Inferior parietal cortex (tissue), 1 donor: ENCODE results near the gene DPYSL3.

Source experiments
- DNase-seq: peaks from one replicate; pipeline ENCODE4 v3.0.0-alpha.2; 2016; ENCODE audit errors: extremely low spot score

DPYSL3 gene

DNA sequence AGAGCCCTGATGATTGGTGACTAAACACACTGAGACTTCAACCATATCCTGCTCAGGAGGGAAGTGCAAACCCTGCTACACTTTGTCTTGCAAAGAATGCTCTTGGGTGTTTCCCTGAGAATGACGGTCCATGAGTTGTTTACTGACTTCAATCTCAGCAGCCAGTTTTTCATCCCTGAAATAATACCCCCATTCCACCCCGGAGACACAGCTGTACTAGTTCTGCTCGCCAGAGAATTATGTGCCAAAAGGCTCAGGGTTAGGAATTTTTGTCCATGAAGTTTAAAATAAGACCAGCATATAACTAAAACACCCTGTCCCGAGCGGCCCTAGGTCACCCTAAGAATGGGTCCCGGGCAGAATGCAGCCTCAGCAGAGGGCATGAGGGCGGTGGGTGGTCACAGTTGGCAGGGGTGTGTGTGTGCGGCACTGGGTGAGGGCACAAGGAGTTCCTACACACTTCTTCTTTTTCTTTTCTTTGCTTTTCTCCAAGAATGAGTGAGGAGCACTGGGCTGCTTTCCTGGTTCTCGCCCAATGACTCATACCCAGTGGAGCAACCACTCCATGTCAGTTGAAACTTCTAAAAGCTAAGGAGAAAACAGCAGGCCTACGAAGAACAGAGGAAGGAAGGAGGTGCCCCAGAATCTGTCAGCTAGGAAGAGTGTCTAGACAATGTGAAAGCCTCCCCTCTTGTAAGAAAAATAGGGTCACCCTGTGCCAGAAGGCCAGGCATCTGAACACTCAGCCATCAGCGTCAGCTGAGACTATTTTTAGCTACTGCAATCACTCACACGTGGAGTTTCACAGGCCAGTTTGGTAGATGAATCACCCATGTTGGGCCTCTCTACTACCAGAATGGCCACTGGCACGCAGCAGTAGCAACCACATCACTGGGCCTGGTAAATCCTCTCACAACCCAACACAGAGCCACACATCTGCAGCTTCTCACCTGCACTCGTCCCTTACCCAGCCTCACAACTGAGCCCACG, 105.9 kb downstream of the DPYSL3 start:
- DNase-seq: peak; percentile 33

GRCh38 chr5:147400881-147401280, 109.0 kb downstream of the DPYSL3 start:
- no peak for DNase-seq

DNA sequence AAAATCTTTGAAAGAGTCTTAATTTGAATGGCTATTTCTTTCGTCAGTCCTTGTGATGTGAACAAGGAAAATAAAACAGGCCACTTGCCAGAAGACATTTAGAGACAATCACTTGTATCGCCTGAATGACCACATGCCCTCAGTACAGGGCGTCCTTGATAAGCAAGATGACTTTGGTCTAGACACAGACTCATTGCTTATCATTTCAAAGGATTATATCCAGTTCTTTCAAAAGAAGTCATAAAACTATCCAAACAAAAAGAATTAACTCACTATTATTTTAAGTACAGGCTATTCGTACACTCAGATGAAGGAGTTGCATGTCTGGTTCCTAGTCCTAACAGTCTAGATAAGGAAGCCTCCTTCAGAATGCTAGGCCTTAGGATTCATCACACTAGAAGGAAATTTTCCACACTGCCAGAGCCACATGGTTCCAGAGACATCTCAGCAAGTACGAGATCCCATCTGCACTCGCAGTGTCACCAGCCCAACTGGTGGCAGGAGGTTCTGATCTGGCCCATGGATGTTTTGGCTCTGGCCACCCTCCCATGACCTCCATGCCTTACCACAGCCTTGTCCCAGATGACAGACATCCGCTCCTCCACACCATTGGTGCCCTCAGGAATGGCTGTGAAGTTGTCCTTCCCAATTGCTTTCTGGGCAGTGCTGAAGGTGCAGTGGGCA, 109.6 kb downstream of the DPYSL3 start:
- no peak for DNase-seq

DNA sequence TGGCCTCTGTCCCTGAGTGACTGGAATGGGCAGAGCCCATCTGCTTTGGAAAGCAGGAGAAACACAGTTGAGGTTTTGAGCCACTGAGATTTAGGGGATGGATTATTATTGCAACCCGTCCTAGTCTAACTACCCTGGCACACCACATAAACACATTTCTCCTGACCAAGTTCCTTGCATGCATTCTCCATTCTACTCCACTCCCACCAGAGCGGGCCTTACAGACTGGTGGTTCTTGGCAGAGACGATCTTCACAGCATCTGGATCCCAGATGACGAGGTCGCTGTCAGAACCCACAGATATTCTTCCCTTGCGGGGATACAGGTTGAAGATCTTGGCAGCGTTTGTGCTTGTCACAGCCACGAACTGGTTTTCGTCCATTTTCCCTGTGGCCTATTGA, 111.0 kb downstream of the DPYSL3 start:
- no peak for DNase-seq

GRCh38 chr5:147397616-147398015, 112.3 kb downstream of the DPYSL3 start:
- no peak for DNase-seq

GRCh38 chr5:147396070-147396823, 113.6 kb downstream of the DPYSL3 start:
- DNase-seq: no peak

DNA sequence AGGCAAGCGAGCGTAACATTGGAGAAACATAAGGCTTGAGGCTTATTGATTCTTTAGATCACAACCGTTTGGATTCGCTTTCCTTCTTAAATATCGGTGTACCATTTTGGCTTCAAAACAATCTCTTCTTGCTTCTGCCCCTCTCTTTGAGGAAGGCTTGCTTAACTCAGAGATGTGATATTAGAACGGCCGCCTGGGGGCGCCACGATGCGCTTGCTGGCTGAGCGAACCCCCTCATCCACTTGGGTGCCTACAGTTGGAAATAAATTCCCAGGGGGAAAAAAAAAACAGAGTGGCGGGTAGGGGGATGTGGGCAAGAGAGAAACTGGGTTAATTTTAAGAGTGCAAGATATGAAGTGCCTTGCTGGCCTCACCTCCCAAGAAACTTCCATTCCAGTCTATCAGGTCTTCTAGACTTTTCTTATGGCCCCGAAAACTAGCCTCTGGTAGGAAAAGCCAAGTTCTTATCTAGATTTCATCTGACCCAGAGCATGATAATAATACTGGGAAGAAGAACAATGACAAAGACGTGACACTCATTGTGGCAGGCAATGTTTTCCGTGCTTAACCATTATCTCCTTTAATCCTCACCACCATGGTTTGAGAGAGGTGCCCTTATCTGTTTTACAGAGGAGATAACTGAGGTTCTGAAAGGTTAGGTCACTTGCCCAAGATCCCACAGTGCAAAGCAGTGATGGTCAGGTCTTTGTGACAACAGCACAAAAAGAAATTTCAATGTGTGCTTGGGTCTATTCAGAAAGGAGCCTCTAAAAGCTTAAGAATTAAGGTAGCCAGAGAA, 115.8 kb downstream of the DPYSL3 start:
- DNase-seq: no peak

DNA sequence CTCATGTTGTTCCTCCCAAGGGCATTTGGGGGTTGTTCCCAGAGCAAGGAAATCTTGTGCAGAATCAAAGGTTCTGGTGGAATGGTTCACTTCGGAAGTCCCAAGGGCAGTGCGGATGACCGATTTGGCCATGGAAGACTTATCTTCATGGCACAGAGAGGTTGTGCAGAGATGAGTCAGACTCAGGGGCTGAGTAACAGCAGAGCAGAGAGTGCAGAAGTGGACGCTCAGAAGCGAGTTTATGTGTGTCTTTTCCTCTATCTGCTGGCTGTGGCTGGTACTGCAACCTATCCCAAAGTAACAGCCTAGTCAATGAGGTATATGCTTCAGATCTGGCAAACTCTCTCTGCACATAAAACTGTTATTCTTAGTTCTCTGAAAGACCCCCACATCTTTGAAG, 118.1 kb downstream of the DPYSL3 start:
- DNase-seq: peak; percentile 36

DNA sequence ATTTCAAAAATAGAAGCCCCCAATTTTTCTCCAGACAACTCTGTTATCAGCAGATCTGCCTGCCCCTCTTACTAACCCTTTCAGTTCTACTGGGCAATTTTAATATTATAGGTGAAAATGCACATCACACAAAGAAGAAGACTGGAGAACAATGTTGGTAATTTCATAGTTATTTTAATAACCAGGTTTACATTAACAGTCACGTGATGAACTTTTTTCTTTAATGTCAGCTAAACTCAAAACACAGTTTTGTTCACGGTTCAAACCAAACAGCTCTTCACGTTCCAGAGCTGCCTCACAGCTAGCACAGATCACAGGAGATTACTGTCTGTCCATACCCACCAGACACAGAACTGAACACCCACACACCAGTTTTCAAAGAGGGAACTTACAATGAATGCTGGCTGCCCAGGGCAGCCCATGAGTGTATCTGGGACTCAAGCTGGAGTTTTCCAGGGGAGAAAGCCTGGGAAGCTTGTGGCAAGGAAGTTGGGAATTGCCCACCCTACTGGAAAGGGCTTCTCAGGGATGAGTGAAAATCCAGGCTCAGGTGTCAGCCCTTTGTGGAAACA, 119.1 kb downstream of the DPYSL3 start:
- no peak for DNase-seq

GRCh38 chr5:147388184-147389108, 121.4 kb downstream of the DPYSL3 start:
- DNase-seq: no peak

- no peak for DNase-seq
Measured at GRCh38 chr5:147387109-147387508, 122.8 kb downstream of the DPYSL3 start.

- DNase-seq: no peak
Measured at GRCh38 chr5:147384346-147385193, 125.3 kb downstream of the DPYSL3 start.

GRCh38 chr5:147382776-147383175, 127.1 kb downstream of the DPYSL3 start:
- DNase-seq: peak; percentile 21

GRCh38 chr5:147381555-147381954, 128.3 kb downstream of the DPYSL3 start:
- DNase-seq: no peak

DNA sequence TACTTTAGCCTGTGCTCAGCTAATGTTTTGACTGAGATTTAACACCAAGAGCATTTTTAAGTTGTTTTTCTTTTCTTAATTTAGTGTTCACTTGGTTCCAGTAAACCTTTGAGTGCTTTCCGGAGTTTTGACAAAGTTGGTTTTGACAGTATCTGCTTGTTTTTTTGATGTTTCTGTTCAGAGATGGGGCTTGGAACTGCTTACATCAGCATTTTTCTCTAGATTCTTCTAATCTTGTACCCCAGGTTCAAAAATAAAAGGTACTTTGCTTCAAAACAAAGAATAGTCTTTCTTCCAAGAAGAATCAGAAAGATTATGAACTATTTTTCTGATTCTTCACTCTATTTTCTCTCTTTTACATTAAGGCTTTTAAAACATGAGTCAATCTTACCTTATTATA, 132.2 kb downstream of the DPYSL3 start:
- DNase-seq: no peak

GRCh38 chr5:147375151-147375550, 134.7 kb downstream of the DPYSL3 start:
- DNase-seq: no peak

DNA sequence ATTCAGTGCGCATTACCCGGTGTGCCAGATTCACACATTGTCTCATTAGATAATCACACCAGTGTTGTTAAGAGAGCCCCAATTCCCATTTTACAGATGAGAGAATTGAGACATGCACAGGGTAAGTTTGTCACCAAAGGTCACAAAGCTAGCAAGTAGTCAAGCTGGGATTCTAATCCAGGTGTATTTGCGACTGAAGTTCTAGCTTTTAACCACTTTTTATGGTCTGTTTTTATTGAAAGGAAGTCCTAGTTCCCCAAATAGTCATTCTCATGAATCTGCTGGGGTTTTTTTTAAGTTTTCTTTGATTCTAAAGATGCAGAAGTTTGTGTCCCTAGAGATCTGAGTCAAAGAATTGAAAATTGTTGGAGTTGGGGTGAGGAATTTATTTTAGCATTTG, 136.5 kb downstream of the DPYSL3 start:
- DNase-seq: no peak

DNA sequence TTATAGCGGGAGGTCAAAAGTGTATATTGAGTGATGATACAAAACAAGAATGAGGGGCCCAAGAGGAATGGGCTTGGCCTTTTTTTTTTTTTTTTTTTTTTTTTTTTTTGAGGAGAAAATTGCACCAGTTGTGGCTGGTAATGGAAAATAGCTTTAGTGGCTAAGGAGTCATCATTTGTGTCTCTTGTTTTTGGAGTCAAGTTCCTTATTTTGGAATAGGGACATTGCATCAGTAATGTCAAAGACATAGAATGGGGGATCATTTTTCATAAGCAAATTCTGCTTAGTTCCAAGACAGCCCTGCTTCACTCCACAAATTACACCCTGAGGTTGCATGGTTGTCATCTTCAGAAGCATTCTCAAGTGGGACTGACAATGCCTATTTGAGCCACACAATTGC, 137.7 kb downstream of the DPYSL3 start:
- DNase-seq: no peak

DNA sequence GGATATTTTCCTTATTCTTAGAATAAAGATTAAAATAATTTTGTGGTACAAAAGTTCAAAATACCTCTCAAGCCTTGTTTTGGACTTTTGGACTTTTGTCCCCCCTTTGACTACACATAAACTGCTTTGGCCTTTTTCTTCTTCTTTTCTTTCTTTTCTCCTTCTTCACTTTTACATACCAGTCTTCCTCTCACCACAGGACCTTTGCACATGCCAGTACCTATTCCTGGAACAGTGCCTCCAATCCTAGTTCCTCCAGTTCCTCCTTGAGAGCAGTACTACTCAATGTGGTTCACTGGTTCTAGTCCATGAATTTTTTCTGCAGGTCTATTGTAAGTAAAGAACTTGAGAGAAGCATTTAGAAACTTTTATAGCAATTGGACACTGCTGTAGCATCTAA, 138.6 kb downstream of the DPYSL3 start:
- no peak for DNase-seq
